Stimulated activated CD8-positive, alpha-beta memory T cell treated with anti-CD3 and anti-CD28 coated beads, Interleukin-4, amount 100 ng/mL, for 4 hours (primary cell): Measurements from ENCODE around the gene RAP2A.

Experiments used
- DNase-seq, 2 donors: peaks; one replicate each; pipeline ENCODE4 v3.0.0-alpha.2; 2020; ENCODE audit warnings: low read depth in 2 of 2, low spot score in 1 of 2

Gene RAP2A

DNA sequence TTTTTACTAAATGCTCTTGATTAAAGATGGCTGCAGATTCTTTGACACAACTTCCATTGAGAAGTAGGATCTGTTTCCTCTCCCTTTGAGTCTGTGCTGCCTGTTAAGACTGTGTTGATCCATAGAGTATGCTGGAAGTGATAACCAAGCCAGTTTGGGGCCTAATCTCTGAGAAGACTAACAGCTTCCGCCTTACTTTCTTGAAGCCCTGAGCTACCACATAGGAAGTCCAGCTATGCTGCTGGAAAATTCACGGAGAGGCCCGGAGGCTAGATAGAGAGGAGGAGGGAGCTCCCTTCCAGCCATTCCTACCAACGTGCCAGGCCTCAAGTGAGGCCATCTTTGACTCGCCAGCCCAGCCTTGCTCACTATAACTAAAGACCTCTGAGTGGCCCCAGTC lies 12.5 kb downstream of the RAP2A start:
- no peak for DNase-seq

DNA sequence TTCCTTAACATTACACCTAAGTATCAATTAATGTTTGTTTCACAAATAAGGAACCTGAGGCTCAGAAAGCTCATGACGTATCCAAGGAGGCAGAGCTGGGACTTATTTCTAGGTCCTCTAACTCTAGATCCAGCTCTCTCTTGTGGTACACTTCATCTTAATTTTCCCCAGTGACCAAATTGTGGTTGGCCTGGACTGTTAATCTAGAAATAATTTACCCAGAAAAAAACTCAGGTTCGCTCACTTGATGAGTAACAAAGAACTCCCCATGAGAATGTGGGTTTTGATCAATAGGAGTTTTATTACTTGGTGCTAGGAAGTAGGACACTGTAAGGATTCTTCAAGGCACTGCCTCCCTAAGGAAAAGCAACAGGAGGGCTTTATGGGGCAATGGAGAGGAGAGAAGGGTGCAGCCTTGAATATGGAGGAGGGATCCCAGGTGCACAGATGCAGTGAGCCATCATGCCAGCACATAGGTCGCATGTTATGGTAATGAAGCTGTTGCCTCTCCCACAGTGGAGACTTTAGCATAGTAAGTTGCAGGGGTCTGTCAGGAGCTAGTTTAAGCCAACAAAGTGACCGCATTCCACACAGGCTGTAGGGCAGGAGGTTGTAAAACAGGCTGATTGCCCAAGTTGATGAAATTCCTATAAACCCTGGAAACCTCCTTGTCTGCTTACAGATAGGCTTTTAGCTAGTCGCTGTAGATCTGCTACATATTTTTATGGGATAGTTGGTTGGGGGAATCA lies 14.7 kb downstream of the RAP2A start:
- DNase-seq: no peak

DNA sequence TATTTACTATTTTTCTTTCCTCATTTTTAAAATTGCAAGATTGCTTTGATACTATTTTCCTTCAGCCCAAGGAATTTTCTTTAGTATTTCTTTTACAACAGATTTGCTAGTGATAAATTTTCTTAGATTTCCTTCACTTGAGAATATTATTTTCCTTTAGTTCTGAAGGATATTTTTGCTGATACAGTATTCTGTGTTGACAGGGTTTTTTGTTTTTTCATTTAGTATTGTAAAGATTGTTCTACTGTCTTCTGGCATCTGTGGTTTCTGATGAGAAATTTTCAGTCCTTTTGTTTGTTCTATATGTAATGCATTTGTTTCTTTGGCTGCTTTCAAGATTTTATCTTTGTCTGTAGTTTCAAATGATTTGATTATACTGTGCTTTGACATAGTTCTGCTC lies 20.7 kb downstream of the RAP2A start:
- DNase-seq: no peak

DNA sequence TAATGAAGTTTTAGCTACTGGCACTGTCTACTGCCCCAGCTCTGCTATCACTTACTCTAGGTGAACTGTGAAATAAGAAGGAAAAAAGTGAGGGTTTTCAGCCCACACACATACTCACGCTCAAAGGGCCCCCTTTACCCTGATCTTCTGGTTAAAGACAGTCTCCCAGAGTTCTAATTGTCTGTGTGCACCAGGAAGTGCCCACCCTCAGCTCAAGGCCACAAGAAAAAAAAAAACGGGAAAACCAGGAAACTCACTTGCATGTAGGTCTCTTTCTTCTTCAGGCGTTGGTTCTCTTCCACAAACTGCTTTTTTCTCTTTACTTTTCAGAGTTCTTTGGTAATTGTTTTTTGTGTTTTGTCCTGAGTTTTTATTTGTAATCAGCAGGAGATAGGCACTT lies 22.1 kb downstream of the RAP2A start:
- no peak for DNase-seq

DNA sequence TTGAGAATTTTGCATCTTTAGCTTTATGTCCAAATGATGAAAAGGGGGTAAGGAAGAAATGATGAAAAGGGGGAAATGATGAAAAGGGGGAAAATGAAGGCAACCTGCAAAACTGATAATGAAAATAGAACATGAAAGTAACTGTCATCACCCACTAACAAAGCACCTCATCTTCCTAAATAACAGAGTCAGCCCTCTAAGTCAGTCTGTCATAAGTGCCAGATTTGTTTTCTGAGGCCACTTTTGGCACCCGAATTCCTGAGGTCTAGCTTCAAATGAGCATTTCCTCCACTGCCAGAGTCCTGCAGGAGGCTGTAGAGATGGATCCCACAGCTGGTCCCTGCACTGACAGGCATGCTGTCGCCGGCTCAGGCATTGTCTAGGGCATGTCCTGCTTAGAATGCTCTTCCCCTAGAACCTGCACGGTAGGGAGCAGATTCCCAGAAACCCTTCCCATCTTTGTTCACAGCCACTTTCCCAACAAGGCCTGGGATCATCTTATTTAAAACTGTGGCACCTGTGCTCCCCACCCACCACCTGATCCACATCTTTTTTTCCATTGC lies 25.3 kb downstream of the RAP2A start:
- DNase-seq: no peak

DNA sequence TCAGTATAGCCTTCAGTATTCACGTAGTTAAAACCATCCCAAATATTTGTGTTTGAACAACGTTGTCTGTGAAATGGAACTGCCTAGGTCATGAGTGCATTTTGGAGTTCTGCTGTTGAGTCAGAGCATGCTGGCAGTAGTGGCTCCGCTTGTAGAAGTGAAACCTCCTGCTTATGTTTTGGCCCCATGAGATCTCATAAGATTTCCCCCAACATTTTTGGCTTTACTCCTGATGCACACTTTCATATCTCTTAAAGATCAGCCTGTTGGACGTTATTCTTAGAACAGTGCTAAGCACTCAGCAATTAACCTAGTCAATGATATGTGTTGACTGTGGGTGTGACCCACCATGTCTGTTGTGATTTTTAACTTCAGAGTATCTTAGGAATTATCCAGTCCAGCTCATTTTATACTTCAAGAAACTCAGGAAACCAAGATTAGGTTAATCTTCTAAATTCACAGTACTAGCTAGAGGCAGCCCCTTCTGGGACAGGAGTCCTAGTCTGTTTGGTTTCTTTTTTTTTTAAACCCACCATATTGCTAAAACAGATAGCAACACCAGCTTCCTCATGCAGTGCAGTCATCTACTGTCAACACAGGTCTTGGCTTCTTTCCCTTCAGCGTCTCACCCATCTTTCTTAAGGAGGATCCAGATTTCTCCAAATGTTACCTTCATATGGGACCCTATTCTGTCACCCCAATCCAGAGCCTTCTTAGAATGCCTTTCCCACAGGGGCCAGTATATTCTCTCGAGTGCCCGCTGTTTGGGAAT lies 26.2 kb downstream of the RAP2A start:
- no peak for DNase-seq

DNA sequence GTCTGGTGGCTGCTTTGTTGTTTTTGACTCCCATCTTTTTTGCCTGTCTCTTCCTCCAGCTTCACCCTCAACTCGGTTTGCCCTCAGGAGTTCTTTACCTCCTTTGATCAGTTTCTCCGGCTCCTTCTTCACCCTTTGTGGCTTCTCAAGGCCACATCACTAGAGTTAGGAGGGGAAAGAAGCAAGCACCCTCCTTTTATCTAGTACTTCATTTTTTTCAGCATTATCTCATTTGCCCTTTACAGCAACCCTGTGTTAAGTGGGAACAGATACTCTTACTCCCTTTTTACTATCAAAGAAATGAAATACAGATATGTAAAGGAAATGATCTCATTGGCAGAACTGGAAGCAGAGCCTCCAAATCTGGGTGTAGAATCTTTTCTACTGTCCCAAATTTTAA lies 26.9 kb downstream of the RAP2A start:
- DNase-seq: no peak

DNA sequence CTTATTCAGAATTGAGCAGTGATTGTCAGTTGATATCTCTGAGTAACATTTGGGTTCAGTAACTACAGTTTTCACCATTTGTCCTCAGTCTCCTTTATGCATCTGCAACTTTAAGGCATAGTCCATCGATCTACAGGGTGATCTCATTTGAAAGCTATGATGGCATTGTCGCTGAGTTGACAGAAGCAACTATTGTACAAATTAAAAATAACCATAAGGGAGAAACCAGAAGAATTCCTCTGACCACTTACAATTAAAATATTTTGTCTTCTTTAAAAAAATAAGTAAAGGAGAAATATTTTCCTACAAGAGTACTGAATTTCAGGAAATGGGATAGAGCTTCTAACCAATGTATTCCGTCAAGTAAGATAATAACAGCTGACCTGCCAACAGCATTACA lies 30.6 kb downstream of the RAP2A start:
- no peak for DNase-seq

DNA sequence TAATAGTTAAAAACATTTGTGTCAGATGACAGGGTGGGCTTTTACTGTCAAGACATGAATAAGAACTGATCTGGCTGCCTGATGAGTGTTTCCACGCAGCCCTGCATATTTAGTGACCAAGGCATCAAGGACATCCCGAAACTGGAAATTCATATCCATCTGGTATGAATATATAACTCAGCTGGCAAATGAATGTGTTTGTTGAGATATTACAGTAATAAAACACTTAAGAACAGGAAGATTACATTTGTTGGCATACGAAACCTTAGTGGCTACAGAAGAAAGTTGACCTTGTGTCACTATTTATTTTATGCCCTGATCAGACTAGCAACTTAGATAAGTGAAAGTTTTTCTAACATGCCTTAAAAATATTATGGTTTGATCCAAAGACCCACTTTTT lies 32.8 kb downstream of the RAP2A start:
- DNase-seq: no peak

DNA sequence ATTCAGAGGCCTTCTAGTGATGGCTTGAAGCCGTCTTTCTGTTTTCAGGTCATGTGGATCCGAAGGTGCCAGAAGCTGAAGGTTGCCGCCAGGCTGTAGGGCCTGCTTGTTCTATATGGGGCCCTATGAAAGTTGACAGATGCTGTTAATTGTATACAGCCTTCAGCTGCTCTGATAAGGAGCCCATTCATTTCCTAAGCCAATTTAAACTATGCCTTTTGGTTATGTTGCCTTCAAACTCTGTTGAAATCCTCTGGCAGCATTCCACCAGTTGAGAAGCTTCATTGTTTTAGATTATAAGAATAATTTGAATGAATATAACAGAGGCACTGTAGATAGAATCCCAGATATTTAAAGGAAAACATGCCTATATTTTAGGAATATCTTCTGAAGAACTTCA lies 34.4 kb downstream of the RAP2A start:
- no peak for DNase-seq

DNA sequence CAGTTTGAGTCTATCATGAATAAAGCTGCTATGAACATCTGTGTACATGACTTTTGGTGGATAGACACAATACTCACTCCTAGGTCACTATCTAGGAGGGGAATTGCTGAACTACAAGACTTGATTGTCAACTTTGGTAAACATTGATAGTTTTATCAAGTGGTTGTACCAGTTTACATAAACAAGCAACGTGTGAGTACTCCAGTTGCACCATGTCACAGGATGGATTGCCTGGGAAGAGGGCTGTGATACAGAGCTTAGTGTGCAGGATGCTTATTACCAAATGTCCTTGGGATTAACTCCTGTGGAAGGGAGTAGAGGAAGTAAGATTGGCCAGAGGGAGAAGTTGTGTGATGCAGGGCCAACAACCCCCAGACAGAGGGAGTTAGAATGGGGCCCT lies 37.7 kb downstream of the RAP2A start:
- no peak for DNase-seq

DNA sequence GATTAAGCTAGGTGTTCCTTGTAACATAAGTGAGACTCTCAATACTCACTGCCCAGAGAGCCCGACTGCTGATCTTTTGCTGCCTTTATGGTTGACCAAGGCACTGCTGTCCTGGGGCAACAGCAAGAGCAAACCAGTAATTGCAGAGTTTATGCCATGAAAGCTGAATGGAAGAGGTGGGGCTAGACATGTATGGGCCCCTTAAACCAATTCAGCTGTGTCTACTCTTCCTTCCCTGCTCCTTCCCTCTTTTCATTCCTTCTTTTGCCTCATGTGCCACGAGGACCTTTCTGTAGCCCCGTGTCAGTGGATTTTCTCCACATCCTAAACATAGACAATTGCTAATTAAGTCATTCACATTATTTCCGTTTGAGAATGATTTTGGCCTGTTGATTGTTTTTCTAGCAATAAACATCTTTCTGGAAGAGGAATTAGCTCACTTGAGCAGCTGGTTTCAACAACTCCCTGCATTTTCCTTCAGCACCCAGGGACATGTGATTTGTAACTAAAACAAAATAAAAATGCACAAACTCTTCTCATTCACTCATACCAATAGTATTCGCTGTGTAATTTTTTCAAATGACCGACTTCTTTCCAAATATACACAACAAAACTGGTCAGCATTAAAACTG lies 40.5 kb downstream of the RAP2A start:
- no peak for DNase-seq

DNA sequence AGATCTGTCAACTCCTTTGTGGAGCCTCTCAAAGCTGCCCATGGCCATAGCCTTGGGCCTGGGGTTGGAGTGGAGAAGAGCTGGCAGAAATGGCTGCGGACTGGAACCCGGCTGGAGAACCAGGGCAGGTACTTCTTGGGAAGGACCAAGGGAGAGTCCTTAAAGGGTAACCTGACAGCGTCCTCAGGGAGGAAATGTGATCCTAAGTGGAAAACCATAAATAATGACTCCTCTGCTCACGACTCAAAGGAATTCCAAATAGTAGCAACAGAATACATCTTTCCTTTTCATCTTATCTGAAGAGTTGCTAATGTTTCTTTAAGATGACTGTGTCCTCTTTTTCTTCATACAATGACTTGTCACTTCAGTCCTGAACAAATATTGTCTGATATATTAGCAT lies 41.0 kb downstream of the RAP2A start:
- no peak for DNase-seq

DNA sequence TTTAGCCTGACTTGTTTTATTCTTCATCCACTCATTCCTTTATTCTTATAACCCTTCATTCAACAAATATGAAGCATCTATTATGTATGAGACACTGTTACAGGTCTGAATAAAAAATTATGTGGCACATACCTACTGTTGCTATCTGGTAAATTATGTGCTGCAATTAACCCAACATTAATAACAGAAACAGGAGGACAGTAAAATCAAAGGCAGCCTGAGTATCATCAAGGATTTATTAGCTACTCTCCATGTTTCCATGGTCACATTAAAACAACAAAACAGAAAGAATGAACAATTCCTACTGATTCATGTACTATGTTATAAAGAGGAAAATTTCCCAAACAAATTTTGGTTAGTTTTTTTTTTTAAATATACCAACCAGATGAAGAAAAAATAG lies 43.9 kb downstream of the RAP2A start:
- no peak for DNase-seq

DNA sequence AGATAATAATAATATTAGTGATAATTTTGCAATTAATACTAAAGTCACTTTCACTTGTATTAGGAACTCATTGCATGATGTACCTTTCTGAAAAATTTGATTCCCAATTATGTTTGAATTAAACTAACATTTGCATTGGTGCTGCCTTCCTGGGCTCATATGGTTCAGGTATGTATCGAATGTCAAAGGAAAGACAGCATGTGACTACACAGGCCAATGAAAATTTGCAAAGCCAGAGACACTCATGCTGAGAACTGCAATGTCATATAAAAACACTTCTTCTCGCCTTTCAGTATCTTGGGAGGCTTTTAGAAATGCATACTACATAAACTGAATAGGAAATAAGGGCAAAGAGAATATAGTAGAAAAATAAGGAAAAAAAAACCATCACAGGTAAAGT lies 44.3 kb downstream of the RAP2A start:
- no peak for DNase-seq

DNA sequence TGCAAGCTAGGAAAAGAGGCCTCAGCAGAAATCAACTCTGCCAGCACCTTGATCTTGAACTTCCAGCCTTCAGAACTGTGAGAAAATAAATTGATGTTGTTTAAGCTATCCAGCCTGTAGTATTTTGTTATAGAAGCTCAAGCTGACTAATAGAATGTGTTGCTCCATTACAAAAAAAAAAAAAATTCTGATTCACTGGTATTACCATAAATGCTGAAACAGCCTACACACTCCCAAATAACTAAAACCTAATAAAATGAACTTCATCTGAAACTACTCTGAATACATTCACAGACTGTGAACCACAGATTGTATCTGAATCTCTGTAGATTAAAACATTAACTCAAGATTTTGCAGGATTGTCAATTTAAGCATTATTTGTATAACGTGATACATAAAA lies 49.5 kb downstream of the RAP2A start:
- no peak for DNase-seq

DNA sequence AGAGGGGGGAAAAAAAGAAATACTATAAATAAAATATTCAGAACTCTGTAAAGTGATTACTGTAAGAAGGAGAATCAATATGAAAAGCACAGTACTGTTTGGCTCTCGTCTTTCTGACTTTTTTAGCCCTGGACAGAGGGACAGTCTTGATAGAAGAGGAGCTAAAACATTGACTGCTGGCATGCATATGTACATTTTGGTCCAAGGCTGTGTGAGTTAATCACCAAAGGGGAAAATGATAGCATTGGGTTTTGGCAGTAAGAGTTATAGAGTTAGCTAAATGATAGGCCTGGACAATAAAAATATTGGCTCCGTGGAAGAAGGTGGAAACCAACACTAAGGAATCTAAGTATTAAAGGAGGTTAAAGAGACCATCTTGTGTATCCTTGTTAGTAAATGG lies 50.3 kb downstream of the RAP2A start:
- DNase-seq: no peak

DNA sequence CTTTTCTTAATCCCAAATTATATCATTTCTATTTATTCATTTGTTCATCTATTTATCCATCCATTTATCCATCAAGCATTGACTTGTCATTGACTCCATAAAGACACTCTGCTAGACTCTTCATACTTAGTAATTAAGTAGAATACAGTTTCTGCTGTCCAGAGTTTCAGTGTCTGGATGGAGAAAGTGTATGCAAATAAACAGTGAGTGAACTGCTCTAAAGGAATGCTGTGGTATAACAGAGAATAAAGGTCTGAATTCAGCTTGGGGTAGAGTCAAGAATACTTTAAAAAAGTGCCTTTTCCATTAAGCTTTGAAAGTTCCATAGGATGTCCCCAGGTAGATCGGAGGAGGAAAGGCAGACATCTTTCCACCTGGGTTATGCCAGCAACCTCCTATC lies 51.4 kb downstream of the RAP2A start:
- DNase-seq: no peak

DNA sequence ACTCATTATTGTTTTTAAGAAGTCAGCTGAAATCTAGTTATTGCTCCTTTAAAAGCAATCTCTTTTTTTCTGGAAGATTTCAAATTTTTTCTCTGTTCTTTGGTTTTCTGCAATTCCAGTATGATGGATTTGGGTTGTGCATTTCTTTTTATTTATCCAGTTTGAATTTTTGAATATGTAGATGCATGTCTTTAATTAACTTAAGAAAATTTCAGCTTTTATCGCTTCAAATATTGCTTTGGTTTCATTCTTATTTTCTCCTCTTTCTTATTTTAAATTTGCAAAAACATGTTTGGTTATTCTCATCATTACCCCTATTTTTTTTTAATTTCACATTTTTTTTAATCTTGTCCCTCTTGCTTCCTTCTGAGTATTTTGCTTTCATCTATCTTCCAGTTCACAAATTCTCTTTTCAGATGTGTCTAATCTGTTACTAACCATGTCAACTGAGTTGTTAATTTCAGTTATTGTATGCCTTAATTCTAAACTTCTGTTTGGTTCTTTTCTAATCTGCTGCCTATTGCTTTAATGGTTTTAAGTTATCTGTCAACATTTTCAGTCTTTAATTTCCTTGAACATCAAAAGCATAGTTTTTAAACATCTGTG lies 56.8 kb downstream of the RAP2A start:
- DNase-seq: no peak

DNA sequence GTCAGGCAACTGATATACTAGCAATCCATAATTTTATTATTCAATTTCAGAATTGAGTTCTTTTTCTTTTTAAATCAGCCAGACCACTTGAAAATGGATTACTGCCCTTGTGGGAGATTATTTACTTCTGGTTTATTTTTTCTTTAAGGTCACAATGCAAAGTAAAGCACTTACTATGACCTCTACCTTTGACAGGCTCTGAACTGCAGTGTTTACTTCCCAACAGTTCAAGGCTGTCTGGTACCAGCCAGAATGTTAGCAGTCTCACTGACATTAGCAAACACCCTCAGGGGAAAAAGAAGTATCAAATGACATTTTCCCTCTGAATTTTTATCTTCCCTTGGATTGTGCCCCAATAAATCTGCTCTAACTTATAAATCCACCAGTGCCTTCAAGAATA lies 57.5 kb downstream of the RAP2A start:
- DNase-seq: no peak

DNA sequence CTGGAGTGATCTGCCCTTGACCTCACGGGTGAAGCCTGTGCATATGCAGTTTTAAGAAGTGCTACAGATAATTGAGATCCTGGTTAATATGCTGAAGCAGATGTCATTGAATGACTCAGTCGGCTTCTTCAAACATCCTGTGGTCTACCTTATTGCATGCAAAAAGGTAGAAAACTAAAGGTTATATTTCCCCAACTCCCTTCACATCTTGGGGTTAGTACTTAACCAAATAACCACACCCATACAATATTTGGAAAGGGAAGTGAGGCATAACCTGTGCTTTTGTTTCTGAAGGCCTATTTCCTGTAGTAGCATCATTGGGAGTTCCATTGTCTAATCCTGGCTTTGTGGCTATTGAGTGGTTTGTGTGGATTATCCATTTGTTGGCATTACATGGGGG lies 58.3 kb downstream of the RAP2A start:
- no peak for DNase-seq
